Smooth muscle cell of the pulmonary artery (primary cell): ENCODE results near the gene KRTAP19-5. TPM values are rescaled to one million over a fixed set of nuclear protein-coding genes. Genes with fewer than 3 reads are reported as not detected.

ENCODE experiments used
- total RNA-seq: library from RNA; depleted of rRNA; stranded (reverse); fragments of >200 nt; gene quantifications from 2 replicates; pipeline ENCODE4 v1.2.3, GENCODE V29; 2014

KRTAP19-5 gene
- not detected in 2 replicates for total RNA-seq

DNA sequence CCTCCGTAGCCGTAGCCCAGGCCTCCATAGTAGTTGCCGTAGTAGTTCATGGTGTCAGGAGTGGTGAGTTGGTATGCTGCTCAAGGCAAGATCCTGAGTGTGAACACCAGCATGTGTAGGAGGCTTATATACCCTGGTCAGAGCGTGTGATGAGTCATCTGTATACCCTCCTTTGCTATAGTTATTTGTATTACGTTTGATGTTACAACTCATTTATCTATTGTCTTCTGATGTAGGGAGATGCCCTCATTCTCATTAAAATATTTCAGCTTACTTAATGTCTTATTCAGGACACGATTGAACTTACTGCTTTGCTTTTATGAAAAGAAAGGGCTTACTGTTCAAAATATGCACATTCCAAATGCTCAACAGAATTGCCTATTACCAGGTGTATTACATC, at the start of gene KRTAP19-5:
TSS of gene KRTAP19-5 (minus strand) at position 101 of the 400 bp plus-strand sequence. CDS start at position 50, 51 bp downstream.

DNA sequence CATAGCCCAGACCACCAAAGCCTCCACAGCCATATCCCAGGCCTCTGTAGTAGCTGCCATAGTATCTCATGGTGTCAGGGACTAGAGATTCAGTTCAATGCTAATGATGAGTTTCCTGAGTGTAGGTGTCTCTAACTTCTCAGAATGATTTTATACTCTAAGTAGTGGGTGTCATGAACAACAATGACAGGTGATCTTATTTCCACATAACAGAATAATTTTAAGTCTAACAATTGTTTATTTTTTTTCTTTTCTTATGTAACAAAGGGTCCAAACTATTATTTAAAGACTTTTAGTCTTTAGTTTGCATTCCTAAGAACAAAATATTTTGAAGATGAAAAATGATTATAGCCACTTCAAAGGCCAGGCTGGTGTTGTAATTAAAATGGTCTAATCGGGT, 39.8 kb upstream of the KRTAP19-5 start, which contains the start of gene KRTAP19-6:
TSS of gene KRTAP19-6 (minus strand) at position 101 of the 400 bp plus-strand sequence. CDS start at position 70, 31 bp downstream.

DNA sequence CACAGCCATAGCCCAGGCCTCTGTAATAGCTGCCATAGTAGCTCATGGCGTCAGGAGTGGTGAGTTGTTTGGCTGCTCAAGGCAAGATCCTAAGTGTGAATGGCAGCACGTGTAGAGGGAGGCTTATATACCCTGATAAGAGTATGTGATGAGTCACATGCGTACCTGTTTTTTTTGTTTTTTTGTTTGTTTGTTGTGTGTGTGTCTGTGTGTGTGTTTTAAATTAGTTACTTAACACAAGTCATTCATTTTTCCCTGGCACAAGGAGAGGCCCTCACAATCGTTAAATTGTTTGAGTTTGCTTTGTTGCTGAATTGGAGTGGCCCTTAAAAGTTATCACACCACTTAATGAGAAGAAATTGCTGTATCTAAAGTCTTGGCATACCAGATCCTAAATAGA, 4.9 kb downstream of the KRTAP19-5 start, which contains the start of gene KRTAP19-4:
TSS of gene KRTAP19-4 (minus strand) at position 101 of the 400 bp plus-strand sequence. CDS start at position 46, 55 bp downstream.

DNA sequence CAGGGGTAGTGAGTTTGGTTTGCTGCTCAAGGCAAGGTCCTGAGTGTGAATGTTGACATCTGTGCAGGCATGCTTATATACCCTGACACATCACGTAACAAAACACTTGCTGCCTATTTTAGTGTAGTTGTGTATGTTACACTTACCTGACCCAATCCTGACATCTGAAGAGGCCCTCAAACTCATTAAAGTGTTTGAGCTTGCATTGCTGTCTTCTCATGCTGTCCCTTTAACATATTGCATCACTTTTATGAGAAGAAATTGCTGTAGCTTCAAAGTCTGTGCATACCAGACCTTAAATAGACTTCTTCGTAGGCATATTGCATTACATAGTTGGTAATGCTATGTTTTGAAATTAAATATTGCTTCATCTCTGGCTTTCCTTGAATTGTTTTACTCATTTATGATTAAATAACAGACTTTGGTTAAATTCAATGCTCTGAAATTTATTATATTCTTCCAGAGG, 9.9 kb downstream of the KRTAP19-5 start, which contains the start of gene KRTAP19-3:
TSS of gene KRTAP19-3 (minus strand) at position 51 of the 466 bp plus-strand sequence. CDS start 56 bp downstream, outside the sequence.

DNA sequence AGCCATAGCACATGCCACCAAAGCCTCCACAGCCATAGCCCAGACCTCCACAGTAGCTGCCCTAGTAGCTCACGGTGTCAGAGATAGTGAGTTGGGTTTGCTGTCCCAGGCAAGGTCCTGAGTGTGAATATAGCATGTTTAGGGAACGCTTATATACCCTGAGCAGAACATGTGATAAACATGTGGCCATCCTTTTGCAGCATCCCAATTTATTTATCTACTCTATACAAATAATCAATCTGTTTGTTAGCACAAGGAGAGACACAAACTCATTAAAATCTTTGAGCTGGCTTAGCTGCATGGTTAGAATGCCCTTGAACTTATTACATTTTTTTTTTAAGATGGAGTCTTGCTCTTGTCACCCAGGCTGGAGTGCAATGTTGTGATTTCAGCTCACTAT, 14.6 kb downstream of the KRTAP19-5 start, which contains the start of gene KRTAP19-2:
TSS of gene KRTAP19-2 (minus strand) at position 101 of the 400 bp plus-strand sequence. CDS start at position 13, 88 bp downstream.

DNA sequence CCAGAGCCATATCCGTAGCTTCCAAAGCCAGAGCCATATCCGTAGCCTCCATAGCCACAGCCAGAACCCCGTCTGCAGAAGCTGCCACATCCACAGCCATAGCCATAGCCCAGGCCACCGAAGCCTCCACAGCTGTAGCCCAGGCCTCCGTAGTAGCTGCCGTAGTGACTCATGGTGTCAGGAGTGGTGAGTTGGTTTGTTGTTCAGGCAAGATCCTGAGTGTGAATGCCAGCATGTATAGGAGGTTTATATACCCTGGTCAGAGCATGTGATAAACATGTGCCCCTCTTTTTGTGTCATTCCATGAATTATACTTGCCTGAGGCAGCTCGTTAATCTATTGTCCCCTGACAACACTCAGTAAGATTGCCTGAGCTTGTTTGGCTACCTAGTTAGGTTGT, 21.8 kb downstream of the KRTAP19-5 start, which contains the start of gene KRTAP19-1:
TSS of gene KRTAP19-1 (minus strand) at position 223 of the 400 bp plus-strand sequence. CDS start at position 173, 50 bp downstream.

Other genes starting within 250 kb of the KRTAP19-5 start
- not detected in 2 replicates for gene KRTAP24-1, start 219.2 kb downstream of the KRTAP19-5 start, total RNA-seq
- gene KRTAP25-1, start 212.6 kb downstream of the KRTAP19-5 start, total RNA-seq: not detected in 2 replicates
- not detected in 2 replicates for gene KRTAP26-1, start 181.8 kb downstream of the KRTAP19-5 start, total RNA-seq
- gene KRTAP27-1, start 164.4 kb downstream of the KRTAP19-5 start, total RNA-seq: not detected in 2 replicates
- gene KRTAP23-1, start 153.5 kb downstream of the KRTAP19-5 start, total RNA-seq: not detected in 2 replicates
- gene KRTAP13-2, start 129.9 kb downstream of the KRTAP19-5 start, total RNA-seq: not detected in 2 replicates
- gene KRTAP13-1, start 106.1 kb downstream of the KRTAP19-5 start, total RNA-seq: not detected in 2 replicates
- not detected in 2 replicates for gene KRTAP13-3, start 76.2 kb downstream of the KRTAP19-5 start, total RNA-seq
- gene KRTAP13-4, start 71.9 kb downstream of the KRTAP19-5 start, total RNA-seq: not detected in 2 replicates
- gene KRTAP15-1, start 61.9 kb downstream of the KRTAP19-5 start, total RNA-seq: not detected in 2 replicates
- not detected in 2 replicates for gene KRTAP19-1, start 21.8 kb downstream of the KRTAP19-5 start, total RNA-seq
- gene KRTAP19-2, start 14.7 kb downstream of the KRTAP19-5 start, total RNA-seq: not detected in 2 replicates
- not detected in 2 replicates for gene KRTAP19-3, start 10.1 kb downstream of the KRTAP19-5 start, total RNA-seq
- gene KRTAP19-4, start 5.0 kb downstream of the KRTAP19-5 start, total RNA-seq: not detected in 2 replicates
- not detected in 2 replicates for gene KRTAP19-6, start 39.7 kb upstream of the KRTAP19-5 start, total RNA-seq
- not detected in 2 replicates for gene KRTAP19-7, start 59.2 kb upstream of the KRTAP19-5 start, total RNA-seq
- gene KRTAP22-2, start 88.3 kb upstream of the KRTAP19-5 start, total RNA-seq: not detected in 2 replicates
- not detected in 2 replicates for gene KRTAP6-3, start 90.3 kb upstream of the KRTAP19-5 start, total RNA-seq
- gene KRTAP6-2, start 96.8 kb upstream of the KRTAP19-5 start, total RNA-seq: not detected in 2 replicates
- gene KRTAP22-1, start 98.9 kb upstream of the KRTAP19-5 start, total RNA-seq: not detected in 2 replicates
- gene KRTAP6-1, start 111.8 kb upstream of the KRTAP19-5 start, total RNA-seq: not detected in 2 replicates
- gene KRTAP20-1, start 114.3 kb upstream of the KRTAP19-5 start, total RNA-seq: not detected in 2 replicates
- not detected in 2 replicates for gene KRTAP20-4, start 118.5 kb upstream of the KRTAP19-5 start, total RNA-seq
- gene KRTAP20-2, start 133.1 kb upstream of the KRTAP19-5 start, total RNA-seq: not detected in 2 replicates
- not detected in 2 replicates for gene KRTAP20-3, start 140.7 kb upstream of the KRTAP19-5 start, total RNA-seq
- gene KRTAP21-3, start 216.6 kb upstream of the KRTAP19-5 start, total RNA-seq: not detected in 2 replicates
- gene KRTAP21-2, start 245.1 kb upstream of the KRTAP19-5 start, total RNA-seq: not detected in 2 replicates